ENCODE results near the gene FGF12. TPM values are rescaled to one million over a fixed set of nuclear protein-coding genes. Genes with fewer than 3 reads are reported as not detected.

FGF12 gene
- total RNA-seq, 1 experiment from 2014 or later: not detected

GRCh38 chr3:192261135-192261534 lies 466.2 kb downstream of the FGF12 start:
- DNase-seq (ENCODE audit: low spot score): no peak

- DNase-seq (ENCODE audit: low spot score): no peak
These were observed 467.0 kb downstream of the FGF12 start for GRCh38 chr3:192260116-192261010.

- DNase-seq (ENCODE audit: low spot score): no peak
These were observed 467.7 kb downstream of the FGF12 start for GRCh38 chr3:192259661-192260060.

GRCh38 chr3:192258721-192259120 lies 468.6 kb downstream of the FGF12 start:
- no peak for DNase-seq (ENCODE audit: low spot score)

GRCh38 chr3:192255839-192256238 lies 471.5 kb downstream of the FGF12 start:
- no peak for DNase-seq (ENCODE audit: low spot score)

- no peak for DNase-seq (ENCODE audit: low spot score)
These were observed 474.0 kb downstream of the FGF12 start for GRCh38 chr3:192253138-192253887.

- no peak for DNase-seq (ENCODE audit: low spot score)
These were observed 477.8 kb downstream of the FGF12 start for GRCh38 chr3:192249516-192249915.

GRCh38 chr3:192246847-192247559 lies 480.3 kb downstream of the FGF12 start:
- no peak for DNase-seq (ENCODE audit: low spot score)

GRCh38 chr3:192244591-192244990 lies 482.8 kb downstream of the FGF12 start:
- DNase-seq (ENCODE audit: low spot score): no peak

GRCh38 chr3:192239956-192240355 lies 487.4 kb downstream of the FGF12 start:
- DNase-seq (ENCODE audit: low spot score): no peak

- DNase-seq (ENCODE audit: low spot score): no peak
These were observed 489.2 kb downstream of the FGF12 start for GRCh38 chr3:192237992-192238608.

GRCh38 chr3:192229866-192230265 lies 497.5 kb downstream of the FGF12 start:
- no peak for DNase-seq (ENCODE audit: low spot score)

- DNase-seq (ENCODE audit: low spot score): no peak
These were observed 502.6 kb downstream of the FGF12 start for GRCh38 chr3:192224634-192225155.

- no peak for DNase-seq (ENCODE audit: low spot score)
These were observed 503.5 kb downstream of the FGF12 start for GRCh38 chr3:192223815-192224214.

- DNase-seq (ENCODE audit: low spot score): no peak
These were observed 506.4 kb downstream of the FGF12 start for GRCh38 chr3:192220915-192221314.

- no peak for DNase-seq (ENCODE audit: low spot score)
These were observed 507.4 kb downstream of the FGF12 start for GRCh38 chr3:192219926-192220325.

GRCh38 chr3:192216067-192216466 lies 511.3 kb downstream of the FGF12 start:
- DNase-seq (ENCODE audit: low spot score): no peak

GRCh38 chr3:192212979-192213378 lies 514.4 kb downstream of the FGF12 start:
- DNase-seq (ENCODE audit: low spot score): no peak

GRCh38 chr3:192212335-192212734 lies 515.0 kb downstream of the FGF12 start:
- DNase-seq (ENCODE audit: low spot score): no peak

- DNase-seq (ENCODE audit: low spot score): no peak
These were observed 519.7 kb downstream of the FGF12 start for GRCh38 chr3:192207651-192208050.

GRCh38 chr3:192207239-192207638 lies 520.1 kb downstream of the FGF12 start:
- no peak for DNase-seq (ENCODE audit: low spot score)
